ENCODE measurements around the gene MAP1LC3B. TPM values are rescaled to one million over a fixed set of nuclear protein-coding genes. Genes with fewer than 3 reads are reported as not detected.
A peak's percentile ranks its signal among the peaks of the same experiment; 100 is the strongest.

MAP1LC3B gene
- total RNA-seq, 1 donor from 2014 or later: 78.6 TPM

- DNase-seq (ENCODE audit: low spot score): peak; percentile 88
Observed at GRCh38 chr16:87407511-87408112, 15.5 kb downstream of the MAP1LC3B start.

- DNase-seq (ENCODE audit: low spot score): peak; percentile 82
Observed at GRCh38 chr16:87409153-87409552, 17.0 kb downstream of the MAP1LC3B start.

GRCh38 chr16:87409781-87410180 lies 17.6 kb downstream of the MAP1LC3B start:
- DNase-seq (ENCODE audit: low spot score): peak; percentile 59

- peak; percentile 49 for DNase-seq (ENCODE audit: low spot score)
Observed at GRCh38 chr16:87410530-87410929, 18.4 kb downstream of the MAP1LC3B start.

DNA sequence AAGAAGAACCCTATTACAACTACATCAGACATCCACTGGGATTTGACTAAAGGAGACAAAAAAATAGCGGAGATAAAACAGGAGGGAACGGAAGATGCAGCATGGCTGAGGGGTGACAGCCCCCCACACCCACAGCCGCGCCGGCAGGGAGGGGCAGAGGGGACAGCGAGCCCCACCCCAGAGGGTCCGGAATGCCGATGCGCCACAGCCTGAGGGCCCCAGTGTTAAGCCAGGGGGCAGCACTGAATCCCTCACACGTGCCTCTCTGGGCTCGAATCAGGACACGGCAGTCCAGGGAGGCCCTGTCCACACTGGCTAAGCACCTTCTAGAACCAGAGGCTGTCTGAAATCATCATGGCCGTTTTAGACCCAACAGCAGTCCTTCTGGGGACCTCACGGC lies 18.8 kb downstream of the MAP1LC3B start:
- DNase-seq (ENCODE audit: low spot score): peak; percentile 62

- peak; percentile 88 for DNase-seq (ENCODE audit: low spot score)
Observed at GRCh38 chr16:87411375-87412271, 19.5 kb downstream of the MAP1LC3B start.

- DNase-seq (ENCODE audit: low spot score): peak; percentile 62
Observed at GRCh38 chr16:87412371-87412995, 20.3 kb downstream of the MAP1LC3B start.

GRCh38 chr16:87412996-87413421 lies 20.9 kb downstream of the MAP1LC3B start:
- DNase-seq (ENCODE audit: low spot score): peak; percentile 87

DNA sequence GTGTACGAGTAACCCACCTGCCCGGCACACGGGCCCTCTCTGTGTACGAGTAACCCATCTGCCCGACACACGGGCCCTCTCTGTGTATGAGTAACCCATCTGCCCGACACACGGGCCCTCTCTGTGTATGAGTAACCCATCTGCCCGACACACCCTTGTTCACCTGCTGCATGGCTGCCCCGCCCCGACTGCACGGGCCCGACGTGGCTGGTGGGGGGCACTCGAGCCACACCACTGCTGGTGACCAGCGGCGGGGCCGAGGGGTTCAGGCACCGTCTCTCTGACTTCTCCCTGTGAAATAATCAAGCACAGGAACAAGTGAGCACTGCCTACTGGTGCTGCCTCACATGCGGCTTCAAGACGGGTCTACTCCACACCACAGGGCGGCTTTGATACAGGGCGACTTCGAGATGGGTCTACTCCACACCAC lies 22.1 kb downstream of the MAP1LC3B start:
- DNase-seq (ENCODE audit: low spot score): no peak

DNA sequence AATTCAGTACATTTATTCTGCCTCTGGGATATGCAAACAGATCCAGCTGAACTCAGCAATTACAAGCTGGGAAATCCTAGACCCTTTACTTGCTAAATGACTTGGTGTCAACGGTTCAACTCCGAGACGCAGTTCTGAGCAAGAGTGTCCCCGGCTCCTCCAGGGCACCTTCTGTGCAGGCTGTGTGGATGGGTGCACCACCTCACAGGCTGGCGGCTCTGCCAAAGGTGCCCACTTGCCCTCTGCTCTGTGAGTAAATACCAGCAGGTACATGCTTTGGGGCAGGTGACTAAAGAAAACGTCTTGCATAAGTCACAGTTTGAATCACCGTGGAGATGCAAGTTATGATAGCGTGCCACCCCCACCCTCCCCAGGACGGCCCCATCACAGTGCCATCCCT lies 23.3 kb downstream of the MAP1LC3B start:
- DNase-seq (ENCODE audit: low spot score): no peak

- no peak for DNase-seq (ENCODE audit: low spot score)
Observed at GRCh38 chr16:87416826-87417527, 24.8 kb downstream of the MAP1LC3B start.

DNA sequence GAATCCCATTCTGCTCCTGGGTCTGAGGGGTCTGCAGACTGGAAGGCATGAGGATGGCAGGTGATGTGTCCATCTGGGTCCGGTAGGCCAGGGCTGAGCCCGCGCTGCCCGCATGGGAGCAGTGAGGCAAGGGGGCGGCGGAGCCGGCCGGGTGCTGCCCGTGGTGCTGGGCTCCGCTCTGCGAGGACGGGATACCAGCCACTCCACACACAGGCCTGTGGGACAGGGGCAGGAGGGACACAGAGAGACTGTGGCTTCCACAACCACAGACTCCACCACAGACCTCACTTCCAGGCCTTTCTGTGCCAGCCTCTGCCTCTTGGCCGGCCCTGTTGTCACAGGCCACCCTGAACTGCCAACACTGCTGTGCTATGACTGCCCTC lies 25.4 kb downstream of the MAP1LC3B start:
- DNase-seq (ENCODE audit: low spot score): no peak

DNA sequence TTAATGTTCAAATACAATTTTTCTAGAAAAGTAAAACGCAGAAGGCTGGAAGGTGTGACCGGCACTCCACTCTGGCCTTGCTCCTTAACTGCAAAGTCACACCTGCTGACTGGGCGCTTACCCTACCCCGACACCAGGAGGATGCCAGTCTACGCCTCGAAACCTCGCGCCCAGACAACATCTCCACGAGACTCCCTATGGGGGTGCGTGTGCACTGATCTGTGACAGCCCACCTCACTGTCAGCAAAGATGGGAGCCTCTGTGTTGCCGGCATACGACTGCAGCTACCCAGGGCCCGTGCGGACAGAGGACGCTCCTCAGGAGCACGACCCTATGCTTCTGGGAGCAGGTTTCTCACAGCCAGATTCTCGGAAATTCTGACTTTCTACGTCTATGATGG lies 26.1 kb downstream of the MAP1LC3B start:
- no peak for DNase-seq (ENCODE audit: low spot score)

DNA sequence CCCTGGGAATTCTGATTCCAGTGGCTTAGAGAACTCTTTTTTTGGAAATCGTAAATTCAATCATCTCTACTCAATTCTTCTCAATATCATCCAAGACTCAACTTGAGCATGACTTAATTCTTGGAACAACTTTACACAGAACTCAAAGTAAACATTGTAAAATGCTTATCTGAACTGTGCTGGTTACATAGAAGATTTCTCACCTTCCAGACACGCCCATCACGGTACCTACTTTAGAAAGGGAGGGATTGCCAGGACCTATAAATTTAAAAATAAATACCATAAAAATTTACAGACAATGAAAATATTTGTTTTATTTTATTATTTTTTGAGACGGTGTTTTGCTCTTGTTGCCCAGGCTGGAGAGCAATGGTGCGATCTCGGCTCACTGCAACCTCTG lies 26.5 kb downstream of the MAP1LC3B start:
- DNase-seq (ENCODE audit: low spot score): no peak

- no peak for DNase-seq (ENCODE audit: low spot score)
Observed at GRCh38 chr16:87420026-87421002, 28.2 kb downstream of the MAP1LC3B start.

DNA sequence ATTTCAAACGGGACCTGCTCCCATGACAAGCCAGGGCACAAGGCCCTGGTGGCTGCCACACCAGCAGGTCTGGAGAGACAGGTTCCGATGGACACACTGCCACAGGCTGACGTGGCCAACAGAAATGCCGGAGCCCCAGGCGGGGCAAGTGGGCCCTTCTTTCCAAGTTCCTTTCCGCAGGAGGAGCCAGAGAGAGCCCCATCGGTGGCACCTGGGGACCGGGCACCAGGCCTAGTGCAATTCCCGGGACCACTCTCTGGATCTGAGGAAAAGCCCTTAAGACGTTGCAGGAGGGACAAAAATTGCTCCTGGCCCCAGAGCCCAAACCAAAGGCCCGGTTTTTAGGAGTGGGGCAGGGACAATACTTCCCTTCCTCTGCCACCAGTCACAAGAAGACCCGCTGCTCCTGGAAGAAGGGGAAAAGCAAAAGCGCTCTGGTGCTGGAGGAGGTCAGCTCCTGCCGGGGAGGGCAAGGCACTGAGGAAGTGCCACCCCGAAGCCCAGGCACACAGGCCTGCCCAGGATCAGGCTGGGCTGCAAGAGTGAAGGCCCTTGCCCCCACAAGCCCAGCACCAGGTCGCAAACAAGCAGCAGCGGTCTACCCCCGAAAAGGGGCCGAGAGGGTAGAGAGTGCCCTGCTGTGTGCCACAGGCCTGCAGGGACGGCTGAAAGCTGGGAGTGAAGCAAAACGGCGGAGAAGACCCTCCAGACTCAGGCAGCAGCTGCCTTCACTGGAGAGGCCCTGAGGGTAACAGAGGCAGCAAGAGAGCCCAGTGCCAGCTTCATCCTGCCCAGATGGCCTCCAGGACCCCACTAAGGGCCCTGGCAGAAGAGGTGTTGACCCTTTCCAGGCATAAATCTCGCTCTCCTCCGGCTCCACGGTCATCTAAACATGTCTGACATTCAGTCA lies 29.1 kb downstream of the MAP1LC3B start:
- no peak for DNase-seq (ENCODE audit: low spot score)

DNA sequence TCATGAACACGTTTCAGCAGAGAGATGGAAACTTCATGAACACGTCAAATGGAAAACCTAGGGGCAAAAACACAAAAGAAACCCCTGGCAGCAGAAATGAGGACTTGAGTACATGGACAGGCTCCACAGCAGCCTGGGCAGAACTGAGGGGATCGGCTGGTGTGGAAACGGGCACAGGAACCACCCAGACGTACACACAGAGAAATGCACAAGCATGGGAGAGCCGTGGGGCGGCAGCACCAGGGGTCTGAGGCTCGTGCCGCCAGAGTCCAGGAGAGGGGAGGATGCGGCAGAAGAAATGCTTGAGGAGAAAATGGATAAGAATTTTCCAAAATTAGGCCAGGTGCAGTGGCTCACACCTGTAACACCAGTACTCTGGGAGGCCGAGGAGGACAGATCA lies 30.0 kb downstream of the MAP1LC3B start:
- no peak for DNase-seq (ENCODE audit: low spot score)

DNA sequence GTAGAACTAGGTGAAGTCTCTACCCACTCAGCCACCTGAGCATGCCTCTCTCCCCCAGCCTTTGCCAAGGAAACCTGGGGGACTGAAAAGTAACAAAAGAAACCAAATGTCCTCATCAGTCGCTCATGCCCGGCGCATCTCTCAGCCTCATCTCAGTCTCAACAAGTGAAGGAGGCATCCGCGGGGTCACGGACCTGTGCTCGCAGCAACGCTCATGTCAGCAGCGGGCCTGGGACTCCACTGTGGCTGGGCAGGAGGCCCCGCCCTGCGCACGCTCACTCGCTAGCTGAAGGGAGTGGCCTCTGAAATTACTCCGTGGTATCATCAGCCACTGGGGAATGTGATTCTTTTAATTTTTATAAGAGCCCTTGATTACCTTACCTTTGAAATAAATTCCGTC lies 31.3 kb downstream of the MAP1LC3B start:
- DNase-seq (ENCODE audit: low spot score): no peak

GRCh38 chr16:87424266-87424665 lies 32.1 kb downstream of the MAP1LC3B start:
- peak; percentile 81 for DNase-seq (ENCODE audit: low spot score)

All from mesenteric fat pad (tissue), 1 donor.